Right lobe of liver (tissue), 6 donors: ENCODE data around the gene ACOX3. TPM values are rescaled to one million over a fixed set of nuclear protein-coding genes. Genes with fewer than 3 reads are reported as not detected.

Source experiments
- ATAC-seq, 4 donors: fragments of 200-7000 bp; cut with Tn5 transposase; one replicate each; pipeline ENCODE4 v1.9.1; 2020; ENCODE audit warnings: mild to moderate bottlenecking in 4 of 4, moderate library complexity in 4 of 4
- DNase-seq, 3 donors: peaks; one replicate each; pipeline ENCODE4 v3.0.0-alpha.2; 2020
- H3K27ac ChIP-seq, 3 donors: fragments of 200-600 bp; one replicate each; pipeline ENCODE4 v1.8.0; 2022
- H3K27me3 ChIP-seq, 2 donors: fragments of 200-600 bp; one replicate each; pipeline ENCODE4 v1.8.0; 2022
- H3K36me3 ChIP-seq, 4 donors: fragments of 200-600 bp; sonication (generic) in 1 of 4; one replicate each; pipeline versions ENCODE4 v1.5.1 to v1.8.0; 2017 to 2022; ENCODE audit warnings: control low read depth in 1 of 4
- H3K4me1 ChIP-seq, 4 donors: fragments of 200-600 bp; sonication (generic) in 1 of 4; one replicate each; pipeline versions ENCODE4 v1.5.1 to v1.8.0; 2017 to 2022; ENCODE audit warnings: control low read depth in 1 of 4
- H3K4me3 ChIP-seq, 3 donors: fragments of 200-600 bp; one replicate each; pipeline ENCODE4 v1.8.0; 2022
- H3K9me3 ChIP-seq, 4 donors: fragments of 200-600 bp; sonication (generic) in 1 of 4; one replicate each; pipeline versions ENCODE4 v1.5.1 to v1.8.0; 2017 to 2022; ENCODE audit warnings: control low read depth in 1 of 4
- CTCF ChIP-seq, 4 donors: fragments of 200-600 bp in 3 of 4; fragments of 450-650 bp in 1 of 4; IDR thresholded peaks; one replicate each; pipeline versions ENCODE4 v1.5.1 to v1.8.0; 2016 to 2022; ENCODE audit warnings: antibody characterized with exemption in 4 of 4, mild to moderate bottlenecking in 2 of 4
- POLR2A ChIP-seq: fragments of 450-650 bp; IDR thresholded peaks from one replicate; pipeline ENCODE4 v1.6.1; 2017; ENCODE audit warnings: antibody characterized with exemption, mild to moderate bottlenecking
- WGBS: methylation state at CpG from one replicate; pipeline ENCODE4 v1.1.6; 2018; ENCODE audit warnings: low coverage, low lambda C conversion rate; ENCODE audit not compliant: insufficient coverage; ENCODE audit errors: missing lambda C conversion rate; 5-methylcytosine and 5-hydroxymethylcytosine counted together
- intact Hi-C, 2 donors: fragments of 100-400 bp; cut with DNase I; formaldehyde crosslinking; loops; one replicate each; pipeline versions ENCODE4 v1.11.2 to v1.14.1; 2022
- total RNA-seq, 6 experiments: library from RNA; depleted of rRNA in 2 of 6; stranded (reverse); fragments of >200 nt in 2 of 6; fragmentation: NEBNext Ultra II Directional in 3 of 6; extraction: Animal tissue kit (Norgen Biotek cat#: 25700) in 3 of 6; gene quantifications; one replicate each; pipeline versions ENCODE4 v1.1.0 to v1.2.4, GENCODE V29; 2016 to 2023
- donor health status: DM: no; HTN: yes; CAD: no.
- donor health status: DM: no; HTN: no; CAD: no.
- donor health status: DM: no; HTN: no; CAD: no.
- donor health status: DM: no; HTN: yes; CAD: no.
- donor health status: DM: no; HTN: yes; CAD: no.

The ACOX3 gene
- total RNA-seq, 6 experiments from 2014 or later: 18.5 to 36.9 (median 21.9) TPM

GRCh38 chr4:8378776-8379175 is 61.7 kb downstream of the ACOX3 start:
- H3K36me3 ChIP-seq: no peaks in the 10 kb centered on the region

GRCh38 chr4:8378101-8378724 is 62.3 kb downstream of the ACOX3 start:
- 87% methylated on average over 12 of the region's 17 CpGs for WGBS
- Histone ChIP-seq H3K27me3 (no peaks in the 10 kb centered on the region), H3K4me1 (no peaks in the 10 kb centered on the region), H3K27ac (no peak overlapping the region), H3K9me3 (no peaks in the 10 kb centered on the region), H3K4me3 (no peak overlapping the region), H3K36me3 (no peaks in the 10 kb centered on the region)
- intact Hi-C loops: no loop called here
- no peak for TF ChIP-seq CTCF (IDR thresholded peaks at IDR 0.05)
- TF ChIP-seq POLR2A: no peak
- no peak for DNase-seq
- ATAC-seq: no peak

More at GRCh38 chr4:8378776-8379175, 61.7 kb downstream of the ACOX3 start:
- TF ChIP-seq CTCF (IDR thresholded peaks at IDR 0.05): no peak
- no peak for TF ChIP-seq POLR2A
- Histone ChIP-seq H3K9me3 (no peaks in the 10 kb centered on the region), H3K4me3 (no peak overlapping the region), H3K4me1 (no peaks in the 10 kb centered on the region), H3K27ac (no peak overlapping the region), H3K27me3 (no peaks in the 10 kb centered on the region)
- no peak for ATAC-seq
- intact Hi-C loops: no loop called here
- 60% methylated on average over 1 of the region's 9 CpGs for WGBS
- DNase-seq: no peak

GRCh38 chr4:8377103-8378075 is 63.1 kb downstream of the ACOX3 start:
- Histone ChIP-seq H3K4me1 (no peaks in the 10 kb centered on the region), H3K27ac (no peak overlapping the region), H3K9me3 (no peaks in the 10 kb centered on the region), H3K36me3 (no peaks in the 10 kb centered on the region), H3K4me3 (no peak overlapping the region), H3K27me3 (no peaks in the 10 kb centered on the region)
- TF ChIP-seq POLR2A: no peak
- TF ChIP-seq CTCF (IDR thresholded peaks at IDR 0.05): no peak
- no peak for ATAC-seq
- no peak for DNase-seq
- intact Hi-C loops: no loop called here
- WGBS: 89% methylated on average over 8 of the region's 39 CpGs

- Histone ChIP-seq H3K4me3 (no peak overlapping the region), H3K27ac (no peak overlapping the region), H3K27me3 (no peaks in the 10 kb centered on the region), H3K36me3 (no peaks in the 10 kb centered on the region), H3K9me3 (no peaks in the 10 kb centered on the region), H3K4me1 (no peaks in the 10 kb centered on the region)
- 100% methylated on average over 4 of the region's 20 CpGs for WGBS
- no peak for DNase-seq
- TF ChIP-seq CTCF (IDR thresholded peaks at IDR 0.05) (no peak), POLR2A (no peak)
- no peak for ATAC-seq
- intact Hi-C loops: no loop called here
Observed at GRCh38 chr4:8376361-8377102, 64.0 kb downstream of the ACOX3 start.
